Activated B cell treated with CpG ODN at 0.5 μM for 24 hours (primary cell): ENCODE data around the gene ST6GAL2. TPM values are rescaled to one million over a fixed set of nuclear protein-coding genes. Genes with fewer than 3 reads are reported as not detected.

Experiments
- ATAC-seq: fragments of 200-7000 bp; cut with Tn5 transposase; one replicate; pipeline ENCODE4 v1.10.0; 2021; ENCODE audit warnings: low read depth, mild to moderate bottlenecking, moderate library complexity
- CTCF ChIA-PET: fragments of 350-600 bp; sonication (Branson Sonifier 250); formaldehyde crosslinking; loops from one replicate; lab custom pipeline; 2021; ENCODE audit warnings: antibody characterized with exemption; lab: Charles Lee
- POLR2A ChIA-PET: fragments of 350-600 bp; sonication (Branson Sonifier 250); formaldehyde crosslinking; loops from one replicate; lab custom pipeline; 2021; ENCODE audit warnings: antibody characterized with exemption; lab: Charles Lee
- DNase-seq: peaks from one replicate; pipeline ENCODE4 v3.0.0; 2022
- H3K27ac Mint-ChIP-seq: one replicate; pipeline ENCODE4 v1.8.0; 2020; ENCODE audit warnings: mixed read lengths
- H3K27me3 Mint-ChIP-seq: one replicate; pipeline ENCODE4 v1.8.0; 2021; ENCODE audit warnings: mixed read lengths
- H3K36me3 Mint-ChIP-seq: one replicate; pipeline ENCODE4 v1.8.0; 2021; ENCODE audit warnings: low read depth, mixed read lengths
- H3K4me1 Mint-ChIP-seq: one replicate; pipeline ENCODE4 v1.8.0; 2021; ENCODE audit warnings: mixed read lengths
- H3K4me3 Mint-ChIP-seq: one replicate; pipeline ENCODE4 v1.8.0; 2020; ENCODE audit warnings: mild to moderate bottlenecking, mixed read lengths
- H3K9me3 Mint-ChIP-seq: one replicate; pipeline ENCODE4 v1.8.0; 2020; ENCODE audit warnings: mixed read lengths
- intact Hi-C: fragments of 100-400 bp; cut with micrococcal nuclease; formaldehyde crosslinking; loops from one replicate; pipeline ENCODE4 v1.15.1; 2024
- total RNA-seq: library from RNA; stranded (reverse); gene quantifications from 2 replicates; pipeline ENCODE4 v1.2.3, GENCODE V29; 2022
- TF ChIP-seq, protein P1 (sequence below): fragments of 200-600 bp; IDR thresholded peaks from one replicate; pipeline ENCODE4 v1.8.0; 2022; ENCODE audit warnings: antibody characterized with exemption, mild to moderate bottlenecking

The ST6GAL2 gene
- total RNA-seq, 1 donor from 2014 or later = not detected

DNA sequence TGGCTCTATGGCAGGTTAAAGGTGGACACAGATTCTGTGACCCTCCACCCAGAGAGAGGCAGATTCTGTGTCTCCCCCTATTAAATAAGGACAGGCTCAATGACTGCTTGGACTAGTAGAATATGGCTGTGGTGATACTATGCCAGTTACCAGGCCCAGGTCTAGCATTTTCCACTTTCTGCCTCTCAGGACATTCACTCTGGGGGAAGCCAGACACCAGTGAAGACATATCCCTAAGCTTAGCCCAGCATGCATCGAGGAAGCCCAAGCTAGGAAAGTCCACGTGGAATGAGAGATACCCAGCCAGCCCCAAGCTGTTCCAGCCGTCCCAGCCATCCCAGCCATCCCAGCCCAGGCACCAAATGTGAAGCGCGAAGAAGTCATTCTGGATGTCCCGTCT is 40.3 kb downstream of the ST6GAL2 start:
- H3K36me3 Mint-ChIP-seq = no peaks in the 10 kb centered on the region
- TF ChIP-seq, protein P1, sequence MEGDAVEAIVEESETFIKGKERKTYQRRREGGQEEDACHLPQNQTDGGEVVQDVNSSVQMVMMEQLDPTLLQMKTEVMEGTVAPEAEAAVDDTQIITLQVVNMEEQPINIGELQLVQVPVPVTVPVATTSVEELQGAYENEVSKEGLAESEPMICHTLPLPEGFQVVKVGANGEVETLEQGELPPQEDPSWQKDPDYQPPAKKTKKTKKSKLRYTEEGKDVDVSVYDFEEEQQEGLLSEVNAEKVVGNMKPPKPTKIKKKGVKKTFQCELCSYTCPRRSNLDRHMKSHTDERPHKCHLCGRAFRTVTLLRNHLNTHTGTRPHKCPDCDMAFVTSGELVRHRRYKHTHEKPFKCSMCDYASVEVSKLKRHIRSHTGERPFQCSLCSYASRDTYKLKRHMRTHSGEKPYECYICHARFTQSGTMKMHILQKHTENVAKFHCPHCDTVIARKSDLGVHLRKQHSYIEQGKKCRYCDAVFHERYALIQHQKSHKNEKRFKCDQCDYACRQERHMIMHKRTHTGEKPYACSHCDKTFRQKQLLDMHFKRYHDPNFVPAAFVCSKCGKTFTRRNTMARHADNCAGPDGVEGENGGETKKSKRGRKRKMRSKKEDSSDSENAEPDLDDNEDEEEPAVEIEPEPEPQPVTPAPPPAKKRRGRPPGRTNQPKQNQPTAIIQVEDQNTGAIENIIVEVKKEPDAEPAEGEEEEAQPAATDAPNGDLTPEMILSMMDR = no peak
- ChIA-PET POLR2A (no interaction called here), CTCF (no interaction called here)
- no peak overlapping the region for H3K27ac Mint-ChIP-seq
- DNase-seq = no peak
- intact Hi-C loops = no loop called here
- no peak for ATAC-seq
- no peaks in the 10 kb centered on the region for H3K9me3 Mint-ChIP-seq
- no peak overlapping the region for H3K4me3 Mint-ChIP-seq
- H3K4me1 Mint-ChIP-seq = no peaks in the 10 kb centered on the region
- H3K27me3 Mint-ChIP-seq = no peaks in the 10 kb centered on the region

DNA sequence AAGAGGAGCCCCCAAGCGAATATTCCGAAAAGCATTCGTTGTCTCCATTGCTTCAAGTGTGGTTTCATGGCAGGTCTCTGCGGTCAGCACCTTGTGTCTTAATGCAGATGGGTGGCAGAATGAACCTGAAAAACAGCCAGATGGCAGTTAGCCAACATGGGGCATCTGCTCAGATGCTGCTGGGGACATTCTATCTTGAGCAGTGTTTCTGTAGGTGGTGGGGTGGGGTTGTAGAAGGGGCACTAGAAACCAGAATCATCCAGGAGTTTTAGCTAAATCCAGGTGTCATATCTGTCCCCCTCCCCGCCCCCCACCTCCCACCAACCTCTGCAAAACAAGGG is 42.1 kb downstream of the ST6GAL2 start:
- DNase-seq (no peak), ATAC-seq (no peak)
- CTCF ChIA-PET = no interaction called here
- Mint-ChIP-seq H3K4me3 (no peak overlapping the region), H3K27ac (no peak overlapping the region), H3K36me3 (no peaks in the 10 kb centered on the region), H3K27me3 (no peaks in the 10 kb centered on the region), H3K9me3 (no peaks in the 10 kb centered on the region), H3K4me1 (no peaks in the 10 kb centered on the region)
- POLR2A ChIA-PET = no interaction called here
- intact Hi-C loops = no loop called here
- TF ChIP-seq, protein P1 = no peak

- H3K27me3 Mint-ChIP-seq = no peaks in the 10 kb centered on the region
- no peak overlapping the region for H3K4me3 Mint-ChIP-seq
- ATAC-seq = no peak
- no peak for DNase-seq
- H3K9me3 Mint-ChIP-seq = no peaks in the 10 kb centered on the region
- H3K27ac Mint-ChIP-seq = no peak overlapping the region
- TF ChIP-seq, protein P1 = no peak
- intact Hi-C loops = no loop called here
- CTCF ChIA-PET = no interaction called here
- H3K4me1 Mint-ChIP-seq = no peaks in the 10 kb centered on the region
- POLR2A ChIA-PET = no interaction called here
- no peaks in the 10 kb centered on the region for H3K36me3 Mint-ChIP-seq
Observed at GRCh38 chr2:106843001-106843909, 42.7 kb downstream of the ST6GAL2 start.

- TF ChIP-seq, protein P1 = no peak
- Mint-ChIP-seq H3K4me3 (no peak overlapping the region), H3K9me3 (no peaks in the 10 kb centered on the region), H3K27ac (no peak overlapping the region), H3K27me3 (no peaks in the 10 kb centered on the region), H3K36me3 (no peaks in the 10 kb centered on the region), H3K4me1 (no peaks in the 10 kb centered on the region)
- CTCF ChIA-PET = no interaction called here
- POLR2A ChIA-PET = no interaction called here
- intact Hi-C loops = no loop called here
- ATAC-seq (no peak), DNase-seq (no peak)
Observed at GRCh38 chr2:106841886-106842645, 43.9 kb downstream of the ST6GAL2 start.

DNA sequence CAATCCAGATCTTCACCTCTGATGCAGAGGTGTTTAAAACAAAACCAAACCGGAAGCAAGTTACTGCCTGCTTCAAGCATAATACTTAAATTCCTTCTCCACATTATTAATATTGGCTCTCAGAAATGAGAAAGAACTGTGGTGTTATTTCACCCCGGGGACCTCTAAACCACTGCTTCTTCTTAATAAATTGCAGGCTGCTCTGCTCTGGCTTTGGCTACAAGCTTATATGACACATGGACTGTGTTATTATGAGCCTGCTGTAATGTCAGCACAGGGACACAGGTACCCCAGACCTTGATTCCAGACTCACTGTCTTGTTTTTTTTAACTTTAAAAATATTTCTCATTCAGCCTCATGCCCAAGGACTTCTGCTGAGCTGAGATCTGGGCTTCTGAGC is 45.1 kb downstream of the ST6GAL2 start:
- Mint-ChIP-seq H3K27me3 (no peaks in the 10 kb centered on the region), H3K36me3 (no peaks in the 10 kb centered on the region), H3K4me1 (no peaks in the 10 kb centered on the region), H3K27ac (no peak overlapping the region), H3K9me3 (no peaks in the 10 kb centered on the region), H3K4me3 (no peak overlapping the region)
- intact Hi-C loops = no loop called here
- POLR2A ChIA-PET = no interaction called here
- ATAC-seq = no peak
- TF ChIP-seq, protein P1 = no peak
- DNase-seq = no peak
- CTCF ChIA-PET = no interaction called here
